Measurements from ENCODE around the gene CHN2.

CHN2 gene

GRCh38 chr7:29229066-29229465 is 34.5 kb downstream of the CHN2 start:
- no peak for DNase-seq

DNA sequence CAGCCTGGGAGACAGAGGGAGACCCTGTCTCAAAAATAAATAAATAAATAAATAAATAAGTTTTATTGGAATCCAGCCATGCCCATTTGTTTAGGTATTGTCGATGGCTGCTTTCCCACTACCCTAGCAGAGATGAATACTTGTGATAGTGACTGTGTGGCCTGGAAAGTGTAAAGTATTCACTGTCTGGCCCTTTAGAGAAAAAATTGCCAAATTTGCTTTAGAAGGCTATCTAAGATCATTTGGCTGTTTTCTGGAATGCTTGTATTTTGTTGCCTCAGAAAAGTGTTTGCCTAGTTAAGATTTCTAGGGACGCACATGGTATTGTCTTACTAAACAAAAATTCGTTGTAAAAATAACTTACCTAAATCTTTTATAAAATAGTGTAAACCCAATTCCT is 35.4 kb downstream of the CHN2 start:
- no peak for DNase-seq

DNA sequence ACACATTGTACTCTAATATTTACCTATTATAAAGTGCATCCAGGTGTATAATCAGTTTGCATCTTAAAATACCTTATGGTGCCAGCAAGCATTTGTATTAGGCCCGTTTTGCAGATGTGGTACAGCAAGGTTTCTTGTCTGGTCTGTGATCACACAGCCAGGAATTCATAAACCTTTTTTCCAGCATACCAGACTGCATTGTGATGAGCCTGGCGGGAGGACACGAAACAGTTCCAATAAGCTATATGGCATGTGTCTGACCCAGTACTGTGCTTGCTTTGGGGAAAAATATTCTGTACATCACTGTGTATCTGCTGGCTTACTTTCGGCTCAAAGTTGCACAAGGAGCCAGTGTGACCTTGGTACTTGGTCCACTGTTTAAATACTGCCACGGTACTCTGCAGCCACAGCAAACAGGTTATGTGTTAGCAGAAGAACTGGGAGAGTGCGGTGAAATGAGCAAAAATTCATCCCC is 36.3 kb downstream of the CHN2 start:
- no peak for DNase-seq

- no peak for DNase-seq
Measured at GRCh38 chr7:29231671-29232232, 37.2 kb downstream of the CHN2 start.

GRCh38 chr7:29234438-29234837 is 39.9 kb downstream of the CHN2 start:
- no peak for DNase-seq

- DNase-seq = no peak
Measured at GRCh38 chr7:29236071-29236580, 41.6 kb downstream of the CHN2 start.

- DNase-seq = no peak
Measured at GRCh38 chr7:29236649-29237048, 42.1 kb downstream of the CHN2 start.

- DNase-seq = no peak
Measured at GRCh38 chr7:29237489-29237888, 42.9 kb downstream of the CHN2 start.

DNA sequence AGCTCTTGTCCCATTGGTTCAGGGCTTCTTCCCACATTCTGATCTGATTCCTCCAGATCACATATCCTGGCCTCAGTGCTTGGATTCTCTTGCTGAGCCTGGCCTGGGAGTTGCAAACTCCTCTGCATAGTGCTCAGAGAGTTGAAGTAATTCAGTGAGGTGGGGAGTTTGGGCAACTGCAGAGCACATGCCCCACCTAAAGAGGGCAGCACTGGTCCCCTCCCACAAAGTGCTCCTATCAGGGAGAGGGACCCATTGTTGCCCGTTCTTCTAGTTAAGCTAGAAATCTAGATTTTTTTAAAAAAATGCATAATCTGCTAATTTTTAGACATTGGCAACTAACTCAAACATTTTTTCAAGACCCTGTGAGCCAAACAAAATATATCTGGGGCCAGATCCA is 45.1 kb downstream of the CHN2 start:
- peak; percentile 5 for DNase-seq

GRCh38 chr7:29242265-29242664 is 47.7 kb downstream of the CHN2 start:
- no peak for DNase-seq

- DNase-seq = peak; percentile 61
Measured at GRCh38 chr7:29243910-29244655, 49.5 kb downstream of the CHN2 start.

DNA sequence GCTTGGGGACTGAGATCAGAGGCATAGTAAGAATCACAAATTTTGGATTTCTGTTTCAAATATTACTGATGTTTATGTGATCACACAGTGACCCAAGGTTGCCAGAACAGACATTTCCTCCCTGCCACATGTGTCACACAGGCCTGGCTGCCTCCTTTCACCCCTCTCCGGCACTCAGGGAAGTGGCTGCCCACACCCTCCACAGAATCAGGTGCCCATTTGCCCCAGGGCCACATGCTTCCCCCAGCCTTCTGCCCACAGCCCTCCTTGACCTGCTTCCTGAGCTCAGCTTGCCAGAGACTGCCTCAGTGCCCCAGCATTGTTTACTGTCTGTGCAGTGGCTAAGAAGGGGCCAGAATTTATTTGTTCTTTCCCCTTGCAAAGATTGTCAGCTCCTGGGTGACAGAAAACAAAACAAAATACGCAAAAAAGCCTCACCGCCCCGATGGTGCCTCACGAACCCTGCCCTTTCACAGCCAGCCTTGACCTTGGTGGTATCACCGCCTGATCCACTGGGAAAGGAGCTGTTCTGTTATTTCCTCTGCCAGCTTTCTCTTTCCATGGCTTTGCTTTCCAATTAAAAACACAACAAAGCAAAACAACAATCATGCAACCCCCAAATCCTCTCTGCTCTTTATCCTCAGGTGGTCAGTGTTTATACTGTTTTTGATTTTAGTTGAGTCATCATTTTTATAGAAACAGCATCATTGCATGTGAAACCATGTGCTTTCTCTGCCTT is 52.8 kb downstream of the CHN2 start:
- no peak for DNase-seq

DNA sequence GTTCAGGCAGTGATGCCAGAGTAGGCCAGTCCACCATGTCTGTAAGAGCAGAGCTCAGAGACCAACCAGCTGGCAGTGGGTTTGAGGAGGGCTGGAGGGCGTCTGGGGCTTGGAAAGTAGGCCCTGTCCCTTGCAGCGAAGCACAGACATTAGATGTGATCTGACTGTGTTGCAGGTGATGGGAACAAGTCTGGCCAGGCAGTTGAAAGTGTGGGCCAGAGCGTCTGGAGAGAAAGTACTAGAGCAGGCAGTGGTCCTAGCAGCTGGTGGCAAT is 53.3 kb downstream of the CHN2 start:
- DNase-seq = no peak

- no peak for DNase-seq
Measured at GRCh38 chr7:29248713-29249382, 54.3 kb downstream of the CHN2 start.

DNA sequence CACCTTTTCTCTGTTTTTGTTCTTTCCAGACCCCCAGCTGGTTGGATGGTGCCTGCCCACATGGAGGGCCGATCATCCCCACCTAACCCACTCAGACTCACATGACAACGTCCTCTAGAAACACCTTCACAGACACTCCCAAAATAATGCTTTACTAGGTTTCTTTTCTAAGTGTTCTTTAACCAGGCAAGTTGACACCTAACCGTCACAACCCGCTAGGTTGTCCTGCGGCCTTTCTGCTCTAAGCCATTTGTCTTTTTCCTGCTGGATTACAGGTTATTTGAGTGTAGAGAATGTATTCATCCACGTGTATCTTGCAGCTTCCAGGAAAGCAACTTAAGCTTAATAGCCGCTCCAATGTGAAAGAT is 54.8 kb downstream of the CHN2 start:
- DNase-seq = no peak

- DNase-seq = no peak
Measured at GRCh38 chr7:29249860-29250259, 55.3 kb downstream of the CHN2 start.

DNA sequence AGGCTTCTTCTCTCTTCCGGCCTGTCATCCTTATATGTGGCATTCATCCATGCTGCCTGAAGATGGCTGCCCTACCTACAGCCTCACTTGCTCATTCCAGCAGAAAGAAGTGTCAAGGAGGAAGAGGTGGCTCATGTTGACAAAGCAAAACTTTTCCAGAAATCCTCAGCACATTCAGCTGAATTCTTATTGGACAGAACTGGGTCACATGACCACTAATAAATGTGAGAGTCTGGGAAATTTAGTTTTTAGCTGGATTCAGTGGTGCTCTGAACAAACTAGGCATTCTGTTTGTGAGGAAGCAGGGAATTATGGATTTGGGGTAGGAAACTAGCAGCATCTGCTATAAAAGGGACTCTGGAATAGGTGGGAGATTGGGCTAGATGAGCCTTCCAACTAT is 58.6 kb downstream of the CHN2 start:
- DNase-seq = no peak

DNA sequence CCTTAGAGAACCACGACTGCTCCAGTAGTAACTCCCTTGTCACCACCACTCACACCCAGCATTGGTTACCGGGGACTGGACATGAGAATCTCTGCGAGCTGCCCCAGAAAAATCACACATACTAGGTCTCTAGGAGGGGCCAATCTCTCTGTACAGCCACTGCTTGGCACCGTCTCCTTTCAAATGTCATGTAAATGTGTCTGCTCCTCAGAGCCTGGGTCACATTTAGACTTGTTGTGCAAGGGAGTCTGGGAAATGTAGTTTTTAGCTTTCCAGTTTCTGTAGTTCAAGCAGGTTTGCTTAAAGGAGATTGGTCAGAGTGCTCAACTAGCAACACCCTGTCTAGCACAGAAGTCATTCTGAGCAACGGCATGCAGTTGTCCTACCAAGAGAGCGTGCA is 60.0 kb downstream of the CHN2 start:
- DNase-seq = no peak

DNA sequence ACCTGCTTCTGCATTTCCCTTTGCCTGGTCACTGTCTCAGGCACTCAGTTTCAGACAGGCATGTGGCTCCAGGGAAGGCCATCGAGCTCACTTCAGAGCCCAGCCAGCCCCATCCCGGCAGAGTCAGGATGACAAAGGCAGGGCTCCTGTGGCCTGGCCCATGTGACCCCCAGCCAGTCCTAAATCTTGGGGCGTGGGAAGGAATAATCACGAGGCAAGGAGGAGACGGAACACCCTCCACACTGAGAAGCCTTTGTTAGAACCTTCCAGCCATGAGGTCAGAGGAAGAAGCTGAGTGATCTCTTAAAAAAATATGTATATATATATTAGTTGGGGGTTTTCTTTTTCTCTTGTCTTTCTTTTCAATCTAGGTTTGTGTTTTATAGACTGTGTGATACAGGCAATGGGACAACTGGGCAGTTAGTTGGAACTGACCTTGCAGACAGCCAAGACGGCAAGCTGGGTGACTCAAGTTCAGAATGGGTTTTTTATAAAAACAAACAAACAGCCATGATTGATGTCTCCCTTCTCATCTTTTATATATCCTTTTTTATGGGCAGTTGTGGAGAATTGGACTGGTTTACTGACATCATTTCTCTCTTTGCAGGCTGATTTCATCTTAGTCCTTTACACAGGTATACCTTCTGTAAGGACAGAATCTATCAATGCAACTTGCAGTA is 60.8 kb downstream of the CHN2 start:
- no peak for DNase-seq

- no peak for DNase-seq
Measured at GRCh38 chr7:29255906-29256692, 61.5 kb downstream of the CHN2 start.

DNA sequence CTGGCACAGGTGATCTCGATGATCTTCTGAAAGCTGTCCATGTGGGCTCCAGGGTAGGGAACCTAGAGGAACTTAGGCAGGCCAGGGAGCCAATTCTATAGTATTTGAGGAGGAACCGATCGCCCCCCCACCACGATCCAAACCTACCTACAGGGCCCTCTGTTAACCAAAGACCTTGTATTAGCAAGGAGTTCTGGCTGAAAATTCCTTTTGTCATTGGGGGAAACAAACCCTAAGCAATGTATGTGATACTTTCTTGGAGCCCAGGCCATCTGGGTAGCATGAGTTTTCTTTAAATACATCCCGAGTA is 62.1 kb downstream of the CHN2 start:
- DNase-seq = no peak

GRCh38 chr7:29258951-29259350 is 64.4 kb downstream of the CHN2 start:
- DNase-seq = no peak
